Loucy (cell line): ENCODE measurements around the gene MRGPRE.

Source experiments
- H2AFZ ChIP-seq: fragments of 200-600 bp; sonication (generic); 2 replicates; pipeline ENCODE4 v1.6.0; 2016; ENCODE audit warnings: antibody characterized with exemption, mild to moderate bottlenecking, low read length, moderate library complexity
- H3F3A ChIP-seq: fragments of 200-600 bp; 2 replicates; pipeline ENCODE4 v1.6.0; 2016; ENCODE audit warnings: antibody characterized with exemption, low read depth, mild to moderate bottlenecking
- H3K27me3 ChIP-seq: fragments of 200-600 bp; sonication (generic); 2 replicates; pipeline ENCODE4 v1.6.1; 2014; ENCODE audit warnings: low read length, mild to moderate bottlenecking; ENCODE audit not compliant: insufficient read depth, poor library complexity, severe bottlenecking
- H3K36me3 ChIP-seq: fragments of 200-600 bp; sonication (generic); 2 replicates; pipeline ENCODE4 v1.6.1; 2016; ENCODE audit warnings: low read length; ENCODE audit not compliant: insufficient read depth
- H3K4me1 ChIP-seq: fragments of 200-600 bp; sonication (generic); 2 replicates; pipeline ENCODE4 v1.5.1; 2014; ENCODE audit warnings: low read length, mild to moderate bottlenecking; ENCODE audit not compliant: insufficient read depth, poor library complexity, severe bottlenecking
- H3K4me2 ChIP-seq: fragments of 200-600 bp; sonication (generic); 2 replicates; pipeline ENCODE4 v1.6.0; 2014; ENCODE audit warnings: antibody characterized with exemption, low read length, low read depth, mild to moderate bottlenecking; ENCODE audit not compliant: poor library complexity, severe bottlenecking
- H3K4me3 ChIP-seq: fragments of 200-600 bp; sonication (generic); 2 replicates; pipeline ENCODE4 v1.5.1; 2014; ENCODE audit warnings: low read length, mild to moderate bottlenecking, mixed read lengths; ENCODE audit not compliant: poor library complexity, severe bottlenecking
- H3K79me2 ChIP-seq: fragments of 200-600 bp; sonication (generic); 2 replicates; pipeline ENCODE4 v1.6.1; 2014; ENCODE audit warnings: low read length; ENCODE audit not compliant: insufficient read depth
- H3K9ac ChIP-seq: fragments of 200-600 bp; sonication (generic); 2 replicates; pipeline ENCODE4 v1.6.0; 2014; ENCODE audit warnings: mild to moderate bottlenecking, low read depth, low read length, moderate library complexity; ENCODE audit not compliant: poor library complexity, severe bottlenecking
- H3K9me2 ChIP-seq: fragments of 200-600 bp; sonication (generic); replicated peaks from 2 replicates; pipeline ENCODE4 v1.6.1; 2016; ENCODE audit warnings: low read depth, low read length, mixed read lengths
- H3K9me3 ChIP-seq: fragments of 200-600 bp; sonication (generic); 2 replicates; pipeline ENCODE4 v1.6.1; 2014; ENCODE audit warnings: mild to moderate bottlenecking, antibody characterized with exemption, low read length, low read depth; ENCODE audit not compliant: insufficient read depth
- H4K20me1 ChIP-seq: fragments of 200-600 bp; sonication (generic); 2 replicates; pipeline ENCODE4 v1.6.0; 2014; ENCODE audit warnings: antibody characterized with exemption, low read length, mild to moderate bottlenecking; ENCODE audit not compliant: insufficient read depth, poor library complexity, severe bottlenecking
- CTCF ChIP-seq: fragments of 200-600 bp; sonication (generic); conservative IDR thresholded peaks from 2 replicates; pipeline ENCODE4 v1.5.1; 2014; ENCODE audit warnings: mild to moderate bottlenecking, antibody characterized with exemption, low read length
- EZH2phosphoT487 ChIP-seq: fragments of 200-600 bp; IDR thresholded peaks from 2 replicates; pipeline ENCODE4 v1.6.1; 2018; ENCODE audit warnings: antibody characterized with exemption, mild to moderate bottlenecking, moderate library complexity, borderline replicate concordance

Gene MRGPRE

GRCh38 chr11:3224401-3225057 lies 7.7 kb downstream of the MRGPRE start:
- no peak overlapping the region for H2AFZ ChIP-seq
- H3K9me3 ChIP-seq = no peaks in the 10 kb centered on the region
- no peaks in the 10 kb centered on the region for H3K9me2 ChIP-seq
- TF ChIP-seq CTCF = no peak
- no peak for TF ChIP-seq EZH2phosphoT487
- peaks cover 48% of the 10 kb centered on the region for H3K4me1 ChIP-seq
- no peaks in the 10 kb centered on the region for H3K36me3 ChIP-seq
- no peaks in the 10 kb centered on the region for H4K20me1 ChIP-seq
- no peaks in the 10 kb centered on the region for H3K79me2 ChIP-seq
- no peaks in the 10 kb centered on the region for H3K27me3 ChIP-seq
- peak overlapping the region; percentile 67 for H3K9ac ChIP-seq
- H3F3A ChIP-seq = no peaks in the 10 kb centered on the region
- H3K4me3 ChIP-seq = no peak overlapping the region
- H3K4me2 ChIP-seq = no peak overlapping the region

GRCh38 chr11:3223932-3224381 lies 8.3 kb downstream of the MRGPRE start:
- peaks cover 51% of the 10 kb centered on the region for H3K4me1 ChIP-seq
- TF ChIP-seq EZH2phosphoT487 (no peak), CTCF (no peak)
- H3K4me3 ChIP-seq = peak overlapping the region; percentile 38
- no peaks in the 10 kb centered on the region for H3K9me2 ChIP-seq
- H3K79me2 ChIP-seq = no peaks in the 10 kb centered on the region
- no peaks in the 10 kb centered on the region for H3K36me3 ChIP-seq
- H2AFZ ChIP-seq = no peak overlapping the region
- H3K4me2 ChIP-seq = peak overlapping the region; percentile 59
- no peaks in the 10 kb centered on the region for H4K20me1 ChIP-seq
- peak overlapping the region; percentile 67 for H3K9ac ChIP-seq
- no peaks in the 10 kb centered on the region for H3K9me3 ChIP-seq
- H3F3A ChIP-seq = no peaks in the 10 kb centered on the region
- no peaks in the 10 kb centered on the region for H3K27me3 ChIP-seq

- H3K4me1 ChIP-seq = peaks cover 51% of the 10 kb centered on the region
- TF ChIP-seq CTCF (no peak), EZH2phosphoT487 (no peak)
- no peaks in the 10 kb centered on the region for H3K36me3 ChIP-seq
- H3K9ac ChIP-seq = peak overlapping the region; percentile 67
- no peaks in the 10 kb centered on the region for H4K20me1 ChIP-seq
- no peaks in the 10 kb centered on the region for H3K9me2 ChIP-seq
- H3K4me3 ChIP-seq = peak overlapping the region; percentile 38
- no peaks in the 10 kb centered on the region for H3K9me3 ChIP-seq
- H2AFZ ChIP-seq = 0 out of 2 replicates have a peak overlapping the region, but pooled peaks have one; percentile 11
- H3K4me2 ChIP-seq = peak overlapping the region; percentile 59
- no peaks in the 10 kb centered on the region for H3K27me3 ChIP-seq
- no peaks in the 10 kb centered on the region for H3K79me2 ChIP-seq
- H3F3A ChIP-seq = no peaks in the 10 kb centered on the region
Observed at GRCh38 chr11:3222941-3223915, 9.0 kb downstream of the MRGPRE start.
